Ishikawa (cell line): ENCODE data around the gene VWF.

Experiments used
- CEBPB ChIP-seq: IDR thresholded peaks from 2 replicates; pipeline ENCODE4 v1.6.1; 2012
- CREB1 ChIP-seq: IDR thresholded peaks from 2 replicates; pipeline ENCODE4 v1.6.1; 2012; ENCODE audit warnings: low read depth
- EP300 ChIP-seq: IDR thresholded peaks from 2 replicates; pipeline ENCODE4 v1.6.1; 2012; ENCODE audit warnings: borderline replicate concordance
- FOXM1 ChIP-seq: IDR thresholded peaks from 2 replicates; pipeline ENCODE4 v1.6.1; 2012; ENCODE audit warnings: low read depth, borderline replicate concordance
- MAX ChIP-seq: IDR thresholded peaks from 2 replicates; pipeline ENCODE4 v1.6.1; 2012
- TAF1 ChIP-seq: IDR thresholded peaks from 2 replicates; pipeline ENCODE4 v1.6.1; 2012; ENCODE audit warnings: low read depth, mild to moderate bottlenecking
- USF1 ChIP-seq: IDR thresholded peaks from 2 replicates; pipeline ENCODE4 v1.6.1; 2012
- YY1 ChIP-seq: IDR thresholded peaks from 2 replicates; pipeline ENCODE4 v1.6.1; 2012; ENCODE audit warnings: low read depth
- ZBTB7A ChIP-seq: IDR thresholded peaks from 2 replicates; pipeline ENCODE4 v1.6.1; 2012; ENCODE audit warnings: low read depth
- TF ChIP-seq, protein P1 (sequence below): IDR thresholded peaks from 2 replicates; pipeline ENCODE4 v1.6.1; 2012; ENCODE audit warnings: low read depth, mild to moderate bottlenecking

DNA sequence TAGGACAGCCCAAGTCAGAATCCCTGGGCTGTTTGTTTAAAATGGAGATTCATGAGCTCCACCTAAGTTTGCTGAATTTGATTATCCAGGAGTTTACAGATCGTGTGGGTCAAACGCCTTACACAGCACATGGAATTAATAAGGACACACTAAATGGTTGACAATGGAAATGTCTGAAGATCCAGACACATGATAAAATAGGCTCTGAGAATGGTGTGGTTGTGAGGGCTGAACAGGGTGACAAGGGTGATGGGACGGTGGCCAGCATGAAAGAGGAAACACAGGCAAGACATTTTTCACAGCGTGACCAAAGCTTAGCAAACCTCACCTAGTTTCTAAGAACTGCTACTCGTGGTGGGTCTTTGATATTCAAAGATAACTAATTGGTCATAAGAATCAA lies 12.5 kb downstream of the VWF start:
- no peak for TF ChIP-seq TAF1
- TF ChIP-seq MAX, result no peak
- TF ChIP-seq EP300, result no peak
- TF ChIP-seq ZBTB7A, result no peak
- TF ChIP-seq CEBPB, result no peak
- TF ChIP-seq, protein P1, sequence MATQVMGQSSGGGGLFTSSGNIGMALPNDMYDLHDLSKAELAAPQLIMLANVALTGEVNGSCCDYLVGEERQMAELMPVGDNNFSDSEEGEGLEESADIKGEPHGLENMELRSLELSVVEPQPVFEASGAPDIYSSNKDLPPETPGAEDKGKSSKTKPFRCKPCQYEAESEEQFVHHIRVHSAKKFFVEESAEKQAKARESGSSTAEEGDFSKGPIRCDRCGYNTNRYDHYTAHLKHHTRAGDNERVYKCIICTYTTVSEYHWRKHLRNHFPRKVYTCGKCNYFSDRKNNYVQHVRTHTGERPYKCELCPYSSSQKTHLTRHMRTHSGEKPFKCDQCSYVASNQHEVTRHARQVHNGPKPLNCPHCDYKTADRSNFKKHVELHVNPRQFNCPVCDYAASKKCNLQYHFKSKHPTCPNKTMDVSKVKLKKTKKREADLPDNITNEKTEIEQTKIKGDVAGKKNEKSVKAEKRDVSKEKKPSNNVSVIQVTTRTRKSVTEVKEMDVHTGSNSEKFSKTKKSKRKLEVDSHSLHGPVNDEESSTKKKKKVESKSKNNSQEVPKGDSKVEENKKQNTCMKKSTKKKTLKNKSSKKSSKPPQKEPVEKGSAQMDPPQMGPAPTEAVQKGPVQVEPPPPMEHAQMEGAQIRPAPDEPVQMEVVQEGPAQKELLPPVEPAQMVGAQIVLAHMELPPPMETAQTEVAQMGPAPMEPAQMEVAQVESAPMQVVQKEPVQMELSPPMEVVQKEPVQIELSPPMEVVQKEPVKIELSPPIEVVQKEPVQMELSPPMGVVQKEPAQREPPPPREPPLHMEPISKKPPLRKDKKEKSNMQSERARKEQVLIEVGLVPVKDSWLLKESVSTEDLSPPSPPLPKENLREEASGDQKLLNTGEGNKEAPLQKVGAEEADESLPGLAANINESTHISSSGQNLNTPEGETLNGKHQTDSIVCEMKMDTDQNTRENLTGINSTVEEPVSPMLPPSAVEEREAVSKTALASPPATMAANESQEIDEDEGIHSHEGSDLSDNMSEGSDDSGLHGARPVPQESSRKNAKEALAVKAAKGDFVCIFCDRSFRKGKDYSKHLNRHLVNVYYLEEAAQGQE, result no peak
- no peak for TF ChIP-seq CREB1
- no peak for TF ChIP-seq USF1
- no peak for TF ChIP-seq FOXM1
- no peak for TF ChIP-seq YY1
